IMR-90 (cell line): Measurements from ENCODE around the gene RRP9. TPM values are rescaled to one million over a fixed set of nuclear protein-coding genes. Genes with fewer than 3 reads are reported as not detected.

ENCODE experiments used
- ATAC-seq: fragments of 200-7000 bp; cut with Tn5 transposase; 2 replicates; pipeline ENCODE4 v1.9.1; 2020; ENCODE audit warnings: low read depth, mild to moderate bottlenecking, moderate library complexity
- BruUV-seq: library from RNA; stranded (reverse); fragments of 400-500 nt; replicated peaks from 2 replicates; lab custom pipeline; 2021; lab: Mats Ljungman, UMichigan
- CTCF ChIA-PET: fragments of 300-600 bp; formaldehyde crosslinking; extraction: SDS; loops from one replicate; lab custom pipeline; 2021; ENCODE audit warnings: antibody characterized with exemption; lab: Yijun Ruan, JAX
- POLR2A ChIA-PET: fragments of 300-600 bp; sonication (Branson Sonifier 250); formaldehyde crosslinking; loops from one replicate; lab custom pipeline; 2022; ENCODE audit warnings: antibody characterized with exemption; ENCODE audit not compliant: unreplicated experiment; lab: Charles Lee
- DNase-seq: peaks from one replicate; pipeline ENCODE4 v3.0.0; 2013
- H2AFZ ChIP-seq: replicated peaks from 2 replicates; pipeline ENCODE3; 2013; ENCODE audit warnings: low read length, mild to moderate bottlenecking; ENCODE audit not compliant: poor library complexity
- H2AK5ac ChIP-seq: 2 replicates; pipeline ENCODE4 v1.6.1; 2013; ENCODE audit warnings: low read depth, low read length, inconsistent platforms
- H2AK9ac ChIP-seq: replicated peaks from 2 replicates; pipeline ENCODE3; 2013; ENCODE audit warnings: mild to moderate bottlenecking, low read depth, low read length, moderate library complexity; ENCODE audit not compliant: poor library complexity
- H2BK120ac ChIP-seq: 2 replicates; pipeline ENCODE4 v1.6.1; 2013; ENCODE audit warnings: low read depth, low read length, inconsistent platforms
- H2BK15ac ChIP-seq: 3 replicates; pipeline ENCODE4 v1.6.1; 2013; ENCODE audit warnings: low read depth, low read length, inconsistent platforms
- H2BK20ac ChIP-seq: 2 replicates; pipeline ENCODE4 v1.6.1; 2013; ENCODE audit warnings: low read depth, mild to moderate bottlenecking, inconsistent platforms, low read length, moderate library complexity
- H2BK5ac ChIP-seq: 2 replicates; pipeline ENCODE4 v1.6.1; 2013; ENCODE audit warnings: mild to moderate bottlenecking, low read depth, low read length, inconsistent platforms; ENCODE audit not compliant: poor library complexity, severe bottlenecking
- H3K14ac ChIP-seq: replicated peaks from 2 replicates; pipeline ENCODE4 v1.6.1; 2013; ENCODE audit warnings: low read depth, low read length, inconsistent platforms
- H3K18ac ChIP-seq: 2 replicates; pipeline ENCODE4 v1.6.1; 2013; ENCODE audit warnings: low read depth, low read length, control low read depth
- H3K23ac ChIP-seq: 2 replicates; pipeline ENCODE4 v1.6.1; 2013; ENCODE audit warnings: low read depth, low read length, inconsistent platforms
- H3K27ac ChIP-seq: 2 replicates; pipeline ENCODE4 v1.5.1; 2013; ENCODE audit warnings: mild to moderate bottlenecking, control low read depth, low read length; ENCODE audit not compliant: insufficient read depth
- H3K27me3 ChIP-seq: 2 replicates; pipeline ENCODE4 v1.6.1; 2013; ENCODE audit warnings: low read length; ENCODE audit not compliant: control insufficient read depth, insufficient read depth
- H3K36me3 ChIP-seq: 2 replicates; pipeline ENCODE4 v1.6.1; 2013; ENCODE audit warnings: low read length, mixed read lengths; ENCODE audit not compliant: control insufficient read depth, insufficient read depth
- H3K4ac ChIP-seq: 2 replicates; pipeline ENCODE4 v1.6.1; 2013; ENCODE audit warnings: low read depth, low read length, inconsistent platforms
- H3K4me1 ChIP-seq: 2 replicates; pipeline ENCODE4 v1.6.1; 2013; ENCODE audit warnings: low read length, mixed read lengths; ENCODE audit not compliant: control insufficient read depth, insufficient read depth
- H3K4me2 ChIP-seq: 2 replicates; pipeline ENCODE4 v1.6.1; 2013; ENCODE audit warnings: low read depth, mild to moderate bottlenecking, control low read depth, low read length, moderate library complexity
- H3K4me3 ChIP-seq: 2 replicates; pipeline ENCODE4 v1.5.1; 2013; ENCODE audit warnings: low read depth, mild to moderate bottlenecking, control low read depth, low read length, moderate library complexity; ENCODE audit not compliant: insufficient read depth
- H3K56ac ChIP-seq: 2 replicates; pipeline ENCODE4 v1.6.1; 2013; ENCODE audit warnings: low read length, inconsistent platforms; ENCODE audit not compliant: insufficient read depth; ENCODE audit errors: extremely low read depth
- H3K79me1 ChIP-seq, 2 experiments: 2 replicates each; pipeline ENCODE4 v1.6.1; 2013; ENCODE audit warnings: low read length in 2 of 2, inconsistent platforms in 1 of 2, low read depth in 1 of 2
- H3K9ac ChIP-seq: 2 replicates; pipeline ENCODE4 v1.6.1; 2013; ENCODE audit warnings: low read depth, low read length, control low read depth
- H3K9me1 ChIP-seq: 2 replicates; pipeline ENCODE4 v1.6.1; 2013; ENCODE audit warnings: low read length, inconsistent platforms; ENCODE audit not compliant: insufficient read depth
- H3K9me3 ChIP-seq: 2 replicates; pipeline ENCODE4 v1.6.1; 2013; ENCODE audit warnings: low read length; ENCODE audit not compliant: control insufficient read depth, insufficient read depth
- H4K20me1 ChIP-seq: 2 replicates; pipeline ENCODE4 v1.6.1; 2013; ENCODE audit warnings: low read length, inconsistent platforms; ENCODE audit not compliant: insufficient read depth
- H4K5ac ChIP-seq: 2 replicates; pipeline ENCODE4 v1.6.1; 2013; ENCODE audit warnings: mild to moderate bottlenecking, low read depth, low read length, control low read depth
- H4K8ac ChIP-seq, 2 experiments: 2 replicates each; pipeline ENCODE4 v1.6.1; 2013; ENCODE audit warnings: low read depth in 2 of 2, low read length in 2 of 2, control low read depth in 1 of 2, inconsistent platforms in 1 of 2
- H4K91ac ChIP-seq: 2 replicates; pipeline ENCODE4 v1.6.1; 2013; ENCODE audit warnings: low read depth, low read length, inconsistent platforms; ENCODE audit not compliant: insufficient read depth
- MXI1 ChIP-seq: IDR thresholded peaks from 2 replicates; pipeline ENCODE4 v1.6.1; 2012; ENCODE audit warnings: low read depth, mild to moderate bottlenecking, low read length, moderate library complexity, borderline replicate concordance
- NFE2L2 ChIP-seq: fragments of 150-350 bp; IDR thresholded peaks from 2 replicates; pipeline ENCODE4 v1.6.1; 2016; ENCODE audit warnings: low read depth, mild to moderate bottlenecking, low read length
- POLR2A ChIP-seq: IDR thresholded peaks from 2 replicates; pipeline ENCODE4 v1.6.1; 2012; ENCODE audit warnings: mild to moderate bottlenecking, low read depth, low read length
- SMC3 ChIP-seq: fragments of 150-350 bp; IDR thresholded peaks from 2 replicates; pipeline ENCODE4 v1.6.1; 2016; ENCODE audit warnings: low read depth, mild to moderate bottlenecking, antibody characterized with exemption, low read length, moderate library complexity
- WGBS, 2 experiments: methylation state at CpG; one replicate each; pipeline versions ENCODE4 v1.1.5 to v1.1.7; 2013; ENCODE audit warnings: missing lambda C conversion rate in 2 of 2; ENCODE audit not compliant: insufficient read length in 1 of 2; ENCODE audit errors: extremely low coverage in 2 of 2; 5-methylcytosine and 5-hydroxymethylcytosine counted together
- dilution Hi-C: fragments of 300-500 bp; cut with HindIII; formaldehyde crosslinking; loops from one replicate; pipeline ENCODE4 v1.14.3; 2018; ENCODE audit warnings: low sequenced_read_pairs; ENCODE audit not compliant: unreplicated experiment
- in situ Hi-C: fragments of 300-500 bp; cut with MboI; formaldehyde crosslinking; loops from 3 replicates; pipeline ENCODE4 v1.14.3; 2019; ENCODE audit warnings: low sequenced_read_pairs, inconsistent platforms, mixed read lengths
- intact Hi-C: fragments of 100-400 bp; cut with micrococcal nuclease; formaldehyde crosslinking; loops from 2 replicates; pipeline ENCODE4 v1.10.0; 2022
- polyA plus RNA-seq, 3 experiments: library from polyadenylated mRNA; depleted of rRNA; stranded (reverse); fragments of >200 nt; gene quantifications; 2 replicates each; pipeline ENCODE4 v1.2.3, GENCODE V29; 2012; ENCODE audit warnings: low replicate concordance in 1 of 3
- total RNA-seq: library from RNA; depleted of rRNA; stranded (reverse); fragments of >200 nt; gene quantifications from 2 replicates; pipeline ENCODE4 v1.2.3, GENCODE V29; 2012
- TF ChIP-seq, protein P1 (sequence below): fragments of 150-350 bp; IDR thresholded peaks from 2 replicates; pipeline ENCODE4 v1.6.1; 2017; ENCODE audit warnings: mild to moderate bottlenecking, antibody characterized with exemption, low read length, low read depth
- TF ChIP-seq, protein P2 (sequence below): fragments of 150-350 bp; IDR thresholded peaks from 2 replicates; pipeline ENCODE4 v1.6.1; 2016; ENCODE audit warnings: low read depth, mild to moderate bottlenecking, low read length, moderate library complexity, borderline replicate concordance

Gene RRP9
- total and polyA plus RNA-seq, 2 of the 4 experiments (the other 2 are of a cell fraction) = 30.9 to 39.8 TPM

DNA sequence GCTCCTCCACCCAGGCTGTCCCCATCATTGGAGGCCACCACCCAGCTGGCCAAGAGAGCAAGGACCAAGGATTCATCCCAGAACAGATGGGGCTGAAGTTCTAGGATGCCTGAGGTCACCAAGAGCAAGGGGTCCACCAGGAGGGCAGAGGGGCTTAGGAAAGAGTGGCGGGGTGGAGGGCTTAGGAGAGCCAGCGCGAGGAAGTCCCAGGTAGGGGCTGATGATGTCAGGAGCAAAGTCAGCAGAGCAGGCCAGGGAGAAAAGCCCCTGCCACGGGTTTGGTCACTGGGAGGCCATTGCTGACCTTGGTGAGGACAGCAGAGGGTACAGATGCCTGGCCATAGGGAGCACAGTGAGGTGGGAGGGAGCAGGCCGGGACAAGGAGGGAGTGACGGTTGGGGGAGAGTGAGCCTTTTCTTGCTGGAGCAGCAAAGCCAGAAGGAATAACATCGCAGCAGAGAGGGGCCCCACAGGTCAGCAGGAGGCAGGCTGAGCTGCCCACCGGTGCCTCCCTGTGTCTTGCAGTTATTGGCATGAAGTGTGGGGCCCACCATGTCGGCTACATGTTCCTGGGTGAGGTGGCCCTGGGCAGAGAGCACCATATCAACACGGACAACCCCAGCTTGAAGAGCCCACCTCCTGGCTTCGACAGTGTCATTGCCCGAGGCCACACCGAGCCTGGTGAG lies 5.7 kb upstream of the RRP9 start:
- no peak overlapping the region for H2BK15ac ChIP-seq
- H3K14ac ChIP-seq = no peak overlapping the region
- peaks cover 5 to 12% of the 10 kb centered on the region in 2 experiments; a peak in 2 of 4 replicates for H3K79me1 ChIP-seq
- no peak overlapping the region for H3K4me2 ChIP-seq
- H4K5ac ChIP-seq = no peak overlapping the region
- ChIA-PET CTCF (interaction anchor here (0.6 kb wide), 1 partner anchor 468 kb away, joined by 3 read pairs; no protein-coding TSS in a partner anchor), POLR2A (no interaction called here)
- H3K27me3 ChIP-seq = no peaks in the 10 kb centered on the region
- no peak for TF ChIP-seq SMC3
- TF ChIP-seq MXI1 = no peak
- TF ChIP-seq POLR2A = no peak
- TF ChIP-seq, protein P1, sequence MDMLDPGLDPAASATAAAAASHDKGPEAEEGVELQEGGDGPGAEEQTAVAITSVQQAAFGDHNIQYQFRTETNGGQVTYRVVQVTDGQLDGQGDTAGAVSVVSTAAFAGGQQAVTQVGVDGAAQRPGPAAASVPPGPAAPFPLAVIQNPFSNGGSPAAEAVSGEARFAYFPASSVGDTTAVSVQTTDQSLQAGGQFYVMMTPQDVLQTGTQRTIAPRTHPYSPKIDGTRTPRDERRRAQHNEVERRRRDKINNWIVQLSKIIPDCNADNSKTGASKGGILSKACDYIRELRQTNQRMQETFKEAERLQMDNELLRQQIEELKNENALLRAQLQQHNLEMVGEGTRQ = no peak
- TF ChIP-seq, protein P2, sequence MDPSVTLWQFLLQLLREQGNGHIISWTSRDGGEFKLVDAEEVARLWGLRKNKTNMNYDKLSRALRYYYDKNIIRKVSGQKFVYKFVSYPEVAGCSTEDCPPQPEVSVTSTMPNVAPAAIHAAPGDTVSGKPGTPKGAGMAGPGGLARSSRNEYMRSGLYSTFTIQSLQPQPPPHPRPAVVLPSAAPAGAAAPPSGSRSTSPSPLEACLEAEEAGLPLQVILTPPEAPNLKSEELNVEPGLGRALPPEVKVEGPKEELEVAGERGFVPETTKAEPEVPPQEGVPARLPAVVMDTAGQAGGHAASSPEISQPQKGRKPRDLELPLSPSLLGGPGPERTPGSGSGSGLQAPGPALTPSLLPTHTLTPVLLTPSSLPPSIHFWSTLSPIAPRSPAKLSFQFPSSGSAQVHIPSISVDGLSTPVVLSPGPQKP = no peak
- TF ChIP-seq NFE2L2 = no peak
- H4K91ac ChIP-seq = no peak overlapping the region
- H3K56ac ChIP-seq = no peak overlapping the region
- DNase-seq = no peak
- H3K36me3 ChIP-seq = peaks cover 2% of the 10 kb centered on the region; the same call in 1 of the 2 replicates
- in situ Hi-C loops = loop anchor here (25.0 kb wide), 1 partner anchor 560 kb away; the partner anchor contains the start of genes MANF and RBM15B
- H2AK5ac ChIP-seq = no peak overlapping the region
- ATAC-seq = no peak
- H4K8ac ChIP-seq = no peak overlapping the region
- no peak overlapping the region for H2BK20ac ChIP-seq
- H2BK5ac ChIP-seq = no peak overlapping the region
- no peak overlapping the region for H3K4me3 ChIP-seq
- no peak overlapping the region for H3K4ac ChIP-seq
- no peak overlapping the region for H2AK9ac ChIP-seq
- no peak overlapping the region for H3K9ac ChIP-seq
- no TSS peak for BruUV-seq
- peaks cover 9% of the 10 kb centered on the region for H3K4me1 ChIP-seq
- H3K27ac ChIP-seq = no peak overlapping the region
- 53% methylated on average over 4 of the region's 13 CpGs; no CpG with 5 or more reads in 1 of the 2 experiments for WGBS, 2 experiments
- intact Hi-C loops = no loop called here
- no peak overlapping the region for H3K23ac ChIP-seq
- no peak overlapping the region for H2BK120ac ChIP-seq
- no peak overlapping the region for H2AFZ ChIP-seq
- H3K9me3 ChIP-seq = no peaks in the 10 kb centered on the region
- peaks cover 12% of the 10 kb centered on the region for H3K9me1 ChIP-seq
- no peak overlapping the region for H3K18ac ChIP-seq
- dilution Hi-C loops = no loop called here
- no peaks in the 10 kb centered on the region for H4K20me1 ChIP-seq
